K562 (cell line): ENCODE measurements around the gene ZP1. TPM values are rescaled to one million over a fixed set of nuclear protein-coding genes. Genes with fewer than 3 reads are reported as not detected.

Source experiments
- ATAC-seq: fragments of 200-7000 bp; cut with Tn5 transposase; 3 replicates; pipeline ENCODE4 v1.9.1; 2020; ENCODE audit warnings: moderate library complexity
- BruUV-seq: library from RNA; stranded (reverse); fragments of 400-500 nt; replicated peaks from 2 replicates; lab custom pipeline; 2021; lab: Mats Ljungman, UMichigan
- CTCF ChIA-PET: fragments of 300-600 bp; formaldehyde crosslinking; extraction: SDS; loops from one replicate; lab custom pipeline; 2021; ENCODE audit warnings: low intra/inter-chr PET ratio; lab: Yijun Ruan, JAX
- POLR2A ChIA-PET: fragments of 300-600, 350-650 bp; sonication (Branson Sonifier 250); formaldehyde crosslinking; extraction: SDS; loops from one replicate; lab custom pipeline; 2021; ENCODE audit warnings: antibody characterized with exemption, inconsistent platforms; lab: Yijun Ruan, JAX
- DNase-seq, 4 experiments: peaks; one replicate each; pipeline versions ENCODE4 v3.0.0 to v3.0.0-alpha.2; 2011 to 2018; ENCODE audit warnings: low spot score in 3 of 4, mixed read lengths in 3 of 4; ENCODE audit errors: extremely low read depth in 1 of 4
- FAIRE-seq: peaks from 2 replicates; lab custom pipeline; 2011; peaks lifted over from hg19 to GRCh38; lab: Jason Lieb, UNC
- H2AFZ ChIP-seq: 2 replicates; pipeline ENCODE4 v1.6.0; 2011; ENCODE audit warnings: low read depth, low read length, control low read depth, inconsistent platforms
- H3K27ac ChIP-seq: fragments of 200-600 bp; 3 replicates; pipeline ENCODE4 v1.8.0; 2011; ENCODE audit warnings: low read depth, mild to moderate bottlenecking, control low read depth, inconsistent platforms, low read length, moderate library complexity, mixed read lengths; ENCODE audit errors: extremely low read depth
- H3K27me3 ChIP-seq, 2 experiments: fragments of 300-600 bp in 1 of 2; 2 replicates in 1 of 2; 3 replicates in 1 of 2; pipeline versions ENCODE4 v1.6.0 to v1.8.0; 2011; ENCODE audit warnings: inconsistent platforms in 2 of 2, low read length in 2 of 2, mild to moderate bottlenecking in 1 of 2, mixed read lengths in 1 of 2, moderate library complexity in 1 of 2; ENCODE audit not compliant: control insufficient read depth in 2 of 2, insufficient read depth in 2 of 2
- H3K36me3 ChIP-seq: fragments of 300-600 bp; 3 replicates; pipeline ENCODE4 v1.8.0; 2011; ENCODE audit warnings: mild to moderate bottlenecking, low read length, inconsistent platforms; ENCODE audit not compliant: control insufficient read depth, insufficient read depth
- H3K4me1 ChIP-seq, 2 experiments: fragments of 200-600 bp in 1 of 2; replicated peaks in 1 of 2; 2 replicates in 1 of 2; 3 replicates in 1 of 2; pipeline versions ENCODE4 v1.5.1 to v1.8.0; 2011; ENCODE audit warnings: inconsistent platforms in 2 of 2, low read length in 2 of 2, mild to moderate bottlenecking in 1 of 2, mixed read lengths in 1 of 2, moderate library complexity in 1 of 2; ENCODE audit not compliant: control insufficient read depth in 2 of 2, insufficient read depth in 2 of 2
- H3K4me2 ChIP-seq: 2 replicates; pipeline ENCODE4 v1.6.1; 2011; ENCODE audit warnings: low read length, control low read depth, inconsistent platforms, mixed read lengths; ENCODE audit not compliant: insufficient read depth
- H3K4me3 ChIP-seq: fragments of 200-600 bp; sonication (generic), shearing (Covaris generic); 2 replicates; pipeline ENCODE4 v1.5.1; 2016; ENCODE audit warnings: control low read depth, inconsistent platforms
- H3K79me2 ChIP-seq: fragments of 200-600 bp; 3 replicates; pipeline ENCODE4 v1.8.0; 2011; ENCODE audit warnings: low read length, inconsistent platforms; ENCODE audit not compliant: control insufficient read depth, insufficient read depth
- H3K9ac ChIP-seq, 2 experiments: 2 replicates each; pipeline versions ENCODE4 v1.6.0 to v1.6.1; 2011; ENCODE audit warnings: low read depth in 2 of 2, low read length in 2 of 2, control low read depth in 1 of 2, inconsistent platforms in 1 of 2, mild to moderate bottlenecking in 1 of 2, mixed read lengths in 1 of 2; ENCODE audit not compliant: insufficient read depth in 1 of 2
- H3K9me1 ChIP-seq: one replicate; pipeline ENCODE4 v1.6.0; 2011; ENCODE audit warnings: inconsistent platforms, mild to moderate bottlenecking, low read length, moderate library complexity; ENCODE audit not compliant: control insufficient read depth, insufficient read depth
- H3K9me3 ChIP-seq: replicated peaks from 2 replicates; pipeline ENCODE4 v1.5.1; 2011; ENCODE audit warnings: low read depth, low read length, inconsistent platforms; ENCODE audit not compliant: control insufficient read depth, insufficient read depth
- H4K20me1 ChIP-seq: replicated peaks from 2 replicates; pipeline ENCODE4 v1.6.1; 2011; ENCODE audit warnings: low read length, inconsistent platforms, mixed read lengths; ENCODE audit not compliant: control insufficient read depth, insufficient read depth
- POLR2G ChIP-seq: fragments of 200-400 bp; formaldehyde crosslinking; IDR thresholded peaks from 2 replicates; pipeline ENCODE4 v1.6.1; 2017; ENCODE audit warnings: low read depth, mild to moderate bottlenecking, antibody characterized with exemption, low read length, moderate library complexity
- ZNF79 ChIP-seq: fragments of 250-450 bp; sonication (Bioruptor Pico); IDR thresholded peaks from 2 replicates; pipeline ENCODE4 v1.4.0; 2020; ENCODE audit warnings: low read depth, mild to moderate bottlenecking, moderate library complexity
- WGBS: fragments of 100-300 bp; shearing (Covaris generic); methylation state at CpG from one replicate; pipeline ENCODE4 v1.1.6; 2016; ENCODE audit warnings: low coverage, mixed read lengths; ENCODE audit not compliant: insufficient coverage; ENCODE audit errors: missing lambda C conversion rate; 5-methylcytosine and 5-hydroxymethylcytosine counted together
- in situ Hi-C: fragments of 300-500 bp; cut with MboI; formaldehyde crosslinking; loops from 4 replicates; pipeline ENCODE4 v1.15.0; 2018; ENCODE audit warnings: inconsistent platforms, mixed read lengths
- intact Hi-C: fragments of 100-400 bp; cut with micrococcal nuclease; formaldehyde crosslinking; loops from 2 replicates; pipeline ENCODE4 v1.14.2; 2022
- polyA plus RNA-seq, 8 experiments: library from polyadenylated mRNA; depleted of rRNA in 4 of 8; stranded (reverse) in 5 of 8; unstranded in 3 of 8; fragments of >200 nt; fragmentation: Nextera tagmentation in 2 of 8; fragmentation: Illumina TruSeq in 1 of 8; extraction: Ambion mirVana in 2 of 8; extraction: Trizol in 1 of 8; gene quantifications; 2 replicates each; pipeline versions ENCODE4 v1.2.1 to v1.2.3, GENCODE V29; 2011 to 2014; ENCODE audit warnings: inconsistent platforms in 1 of 8, missing spikeins in 1 of 8
- total RNA-seq, 7 experiments: library from RNA; depleted of rRNA in 6 of 7; stranded (reverse); fragments of >200 nt in 6 of 7; fragmentation: Illumina TruSeq in 2 of 7; extraction: Trizol in 2 of 7; gene quantifications; 2 replicates each; pipeline versions ENCODE4 v1.2.1 to v1.2.3, GENCODE V29; 2011 to 2021; ENCODE audit warnings: low replicate concordance in 1 of 7

ZP1 gene
- total and polyA plus RNA-seq, 9 of the 15 experiments (the other 6 are each of a cell fraction or from before 2014, with no cell fraction given): 0.11 to 0.15 TPM; not detected in 7

DNA sequence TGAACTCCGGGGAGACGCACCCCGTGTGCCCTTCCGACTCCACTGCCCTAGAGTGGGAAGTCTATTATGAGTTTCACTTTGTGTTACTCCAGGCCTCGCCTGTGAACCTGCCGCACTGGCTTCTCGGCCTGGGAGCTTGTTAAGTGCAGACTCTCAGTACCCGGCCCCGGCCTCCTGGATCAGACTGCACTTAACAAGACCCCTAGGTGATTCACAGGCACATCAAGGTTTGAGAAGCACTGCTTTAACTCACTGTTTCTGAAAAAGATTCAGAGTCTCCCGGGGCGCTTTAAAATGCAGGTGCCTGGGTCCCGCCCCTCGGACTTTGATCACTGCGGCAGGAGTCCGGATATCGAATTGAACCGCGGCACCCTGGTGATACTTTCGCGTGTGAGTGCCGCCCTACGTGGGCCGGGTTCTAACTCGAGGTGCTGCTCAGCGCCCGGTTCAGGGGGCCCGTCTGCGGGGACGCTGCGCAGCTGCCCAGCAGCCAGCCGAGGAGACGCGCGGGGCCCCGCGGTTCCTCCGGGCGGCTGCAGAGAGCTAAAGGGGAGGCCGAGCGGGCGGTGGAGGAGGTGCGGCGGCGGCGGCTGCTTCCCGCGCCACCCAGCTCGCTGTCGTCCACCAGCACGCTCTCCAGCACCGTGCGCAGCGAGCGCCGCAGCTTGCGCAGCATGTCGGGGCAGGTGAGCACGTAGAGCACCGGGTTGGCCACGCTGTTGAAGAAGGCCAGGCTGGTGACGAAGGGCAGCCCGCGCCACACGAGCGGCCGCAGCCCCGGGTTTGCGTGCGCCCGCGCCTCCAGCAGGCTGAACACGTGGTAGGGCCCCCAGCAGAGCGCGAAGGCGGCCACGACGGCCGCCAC is 15.0 kb upstream of the ZP1 start:
- no peak overlapping the region for H3K4me2 ChIP-seq
- H3K9ac ChIP-seq: no peak overlapping the region
- no peak for DNase-seq
- no peaks in the 10 kb centered on the region for H3K27me3 ChIP-seq
- in situ Hi-C loops: no loop called here
- no peak overlapping the region for H3K4me3 ChIP-seq
- H3K9me1 ChIP-seq: peaks cover 6% of the 10 kb centered on the region
- TF ChIP-seq POLR2G (peak; percentile 22; the same call in 1 of the 2 replicates), ZNF79 (no peak)
- 96% methylated on average over 28 of the region's 78 CpGs for WGBS
- BruUV-seq: no TSS peak
- H3K27ac ChIP-seq: no peak overlapping the region
- no peaks in the 10 kb centered on the region for H3K9me3 ChIP-seq
- POLR2A ChIA-PET: interaction anchor here (2.0 kb wide), 1 partner anchor 10 kb away, joined by 4 read pairs; no protein-coding TSS in a partner anchor
- intact Hi-C loops: no loop called here
- peaks cover 56% of the 10 kb centered on the region; the same call in 2 of the 3 replicates for H3K36me3 ChIP-seq
- peaks cover 10% of the 10 kb centered on the region for H3K79me2 ChIP-seq
- ATAC-seq: no peak
- no peaks in the 10 kb centered on the region for H4K20me1 ChIP-seq
- H2AFZ ChIP-seq: no peak overlapping the region
- FAIRE-seq: no peak
- CTCF ChIA-PET: no interaction called here
- H3K4me1 ChIP-seq: peaks cover 37 to 60% of the 10 kb centered on the region in 2 experiments
